Neural cell (in vitro differentiated cells): ENCODE measurements around the gene CFAP300. TPM values are rescaled to one million over a fixed set of nuclear protein-coding genes. Genes with fewer than 3 reads are reported as not detected.

ENCODE experiments used
- H2AFZ ChIP-seq: fragments of 200-600, 300-800 bp; sonication (generic), shearing (Covaris generic); 2 replicates; pipeline ENCODE4 v1.6.0; 2014; ENCODE audit warnings: low read depth, mild to moderate bottlenecking, antibody characterized with exemption, low read length, moderate library complexity
- H3F3A ChIP-seq: fragments of 200-600 bp; shearing (Covaris generic); 2 replicates; pipeline ENCODE4 v1.6.1; 2016; ENCODE audit warnings: mild to moderate bottlenecking, moderate library complexity, mixed read lengths, antibody characterized with exemption, low read length; ENCODE audit not compliant: insufficient read depth, poor library complexity, severe bottlenecking
- H3K27ac ChIP-seq: fragments of 200-600, 300-800 bp; sonication (generic), shearing (Covaris generic); 2 replicates; pipeline ENCODE4 v1.5.1; 2014; ENCODE audit warnings: mild to moderate bottlenecking, low read length, moderate library complexity
- H3K27me3 ChIP-seq: fragments of 300-800, 200-600 bp; sonication (generic), shearing (Covaris generic); 2 replicates; pipeline ENCODE4 v1.6.0; 2014; ENCODE audit warnings: mild to moderate bottlenecking, low read depth, low read length, moderate library complexity; ENCODE audit not compliant: insufficient read depth
- H3K36me3 ChIP-seq: fragments of 300-800, 200-600 bp; sonication (generic), shearing (Covaris generic); 2 replicates; pipeline ENCODE4 v1.5.1; 2014; ENCODE audit warnings: mild to moderate bottlenecking, antibody characterized with exemption, low read length, moderate library complexity; ENCODE audit not compliant: insufficient read depth
- H3K4me2 ChIP-seq: fragments of 300-800, 200-600 bp; sonication (generic), shearing (Covaris generic); 2 replicates; pipeline ENCODE4 v1.6.0; 2014; ENCODE audit warnings: mild to moderate bottlenecking, low read length
- H3K4me3 ChIP-seq: fragments of 300-800, 200-600 bp; sonication (generic), shearing (Covaris generic); 2 replicates; pipeline ENCODE4 v1.5.1; 2014; ENCODE audit warnings: mild to moderate bottlenecking, low read length, moderate library complexity
- H3K79me2 ChIP-seq: fragments of 200-600 bp; shearing (Covaris generic); replicated peaks from 2 replicates; pipeline ENCODE4 v1.6.0; 2014; ENCODE audit warnings: mild to moderate bottlenecking, low read length, moderate library complexity; ENCODE audit not compliant: insufficient read depth
- H3K9ac ChIP-seq: fragments of 300-800, 200-600 bp; sonication (generic), shearing (Covaris generic); 2 replicates; pipeline ENCODE4 v1.6.1; 2016; ENCODE audit warnings: mild to moderate bottlenecking, low read length, mixed read lengths
- H3K9me2 ChIP-seq: fragments of 200-600 bp; shearing (Covaris generic); 2 replicates; pipeline ENCODE4 v1.6.1; 2016; ENCODE audit warnings: mild to moderate bottlenecking, low read length, mixed read lengths; ENCODE audit not compliant: insufficient read depth
- H3K9me3 ChIP-seq: fragments of 200-600, 300-800 bp; sonication (generic), shearing (Covaris generic); 2 replicates; pipeline ENCODE4 v1.6.1; 2016; ENCODE audit warnings: mild to moderate bottlenecking, mixed run types, low read length, moderate library complexity, mixed read lengths
- H4K20me1 ChIP-seq: fragments of 200-600 bp; shearing (Covaris generic); 2 replicates; pipeline ENCODE4 v1.6.1; 2016; ENCODE audit warnings: mild to moderate bottlenecking, mixed run types; ENCODE audit not compliant: insufficient read depth
- EP300 ChIP-seq: fragments of 450-650 bp; conservative IDR thresholded peaks from 2 replicates; pipeline ENCODE4 v1.6.1; 2014; ENCODE audit warnings: antibody characterized with exemption, mild to moderate bottlenecking, moderate library complexity; ENCODE audit not compliant: poor library complexity, severe bottlenecking
- EZH2 ChIP-seq: fragments of 200-600, 300-800 bp; shearing (Covaris generic), sonication (generic); IDR thresholded peaks from 2 replicates; pipeline ENCODE4 v1.6.1; 2014; ENCODE audit warnings: antibody characterized with exemption, low read length, borderline replicate concordance, mild to moderate bottlenecking; ENCODE audit not compliant: insufficient read depth, poor library complexity, severe bottlenecking
- MXI1 ChIP-seq: fragments of 450-650 bp; conservative IDR thresholded peaks from 2 replicates; pipeline ENCODE4 v1.6.1; 2014; ENCODE audit warnings: antibody characterized with exemption, mild to moderate bottlenecking; ENCODE audit not compliant: poor library complexity, severe bottlenecking
- POLR2AphosphoS5 ChIP-seq: IDR thresholded peaks from 2 replicates; pipeline ENCODE4 v1.6.1; 2012
- RAD21 ChIP-seq: fragments of 450-650 bp; conservative IDR thresholded peaks from 2 replicates; pipeline ENCODE4 v1.6.1; 2014; ENCODE audit warnings: antibody characterized with exemption, mild to moderate bottlenecking, moderate library complexity
- SMC3 ChIP-seq: fragments of 450-650 bp; conservative IDR thresholded peaks from 2 replicates; pipeline ENCODE4 v1.6.1; 2014; ENCODE audit warnings: antibody characterized with exemption, mild to moderate bottlenecking, moderate library complexity; ENCODE audit not compliant: poor library complexity
- TAF1 ChIP-seq: IDR thresholded peaks from 2 replicates; pipeline ENCODE4 v1.6.1; 2012; ENCODE audit warnings: low read depth
- polyA plus RNA-seq: library from polyadenylated mRNA; depleted of rRNA; stranded (reverse); fragments of >200 nt; gene quantifications from 2 replicates; pipeline ENCODE4 v1.2.3, GENCODE V29; 2014
- TF ChIP-seq, protein P1 (sequence below): IDR thresholded peaks from 2 replicates; pipeline ENCODE4 v1.6.1; 2012; ENCODE audit warnings: borderline replicate concordance
- TF ChIP-seq, protein P2 (sequence below): fragments of 450-650 bp; IDR thresholded peaks from 2 replicates; pipeline ENCODE4 v1.5.1; 2014; ENCODE audit warnings: antibody characterized with exemption, mild to moderate bottlenecking, moderate library complexity; ENCODE audit not compliant: poor library complexity, severe bottlenecking

The CFAP300 gene
- polyA plus RNA-seq, 1 donor from 2014 or later: not detected

DNA sequence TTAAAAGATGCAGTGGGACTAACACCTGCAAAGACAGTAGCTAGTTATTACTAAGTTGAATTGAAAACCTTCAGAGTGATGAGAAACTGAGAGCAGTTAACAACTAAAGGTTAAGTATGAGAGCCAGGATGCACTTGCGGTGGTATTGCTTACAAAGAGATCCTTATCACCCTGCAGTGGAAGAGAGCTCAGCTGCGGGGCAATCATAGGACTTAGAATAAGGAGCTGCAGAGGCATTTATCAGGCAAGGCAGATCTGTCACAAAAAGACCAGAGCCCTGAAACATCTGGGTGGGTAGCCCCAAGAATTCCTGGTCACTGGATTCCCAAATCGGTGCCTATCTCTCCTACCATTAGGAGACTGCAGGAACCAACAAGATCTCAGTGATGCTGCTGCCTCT is 34.3 kb upstream of the CFAP300 start (continued):
- no peak for TF ChIP-seq EP300

DNA sequence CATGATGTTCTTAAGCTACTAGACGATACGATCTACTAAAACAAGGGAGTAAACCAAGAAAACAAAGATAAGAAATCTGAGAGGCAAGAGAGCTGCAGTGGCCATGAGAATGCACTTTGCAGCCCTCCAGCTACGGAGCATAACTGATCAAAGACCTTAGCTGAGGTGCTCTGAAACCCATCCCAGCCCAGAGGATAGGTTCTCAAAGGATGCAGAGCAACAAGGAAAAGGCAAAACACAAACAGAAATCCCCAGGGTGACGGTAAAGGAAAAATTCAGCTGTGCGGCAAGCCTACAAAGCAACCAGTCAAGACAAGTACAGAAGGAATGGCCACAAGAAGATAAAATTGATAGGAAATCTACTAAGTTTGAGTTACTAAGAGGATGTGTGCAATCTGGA is 32.5 kb upstream of the CFAP300 start:
- Histone ChIP-seq H3K4me2 (no peak overlapping the region), H3K9me3 (no peaks in the 10 kb centered on the region), H3K9ac (no peak overlapping the region), H4K20me1 (no peaks in the 10 kb centered on the region), H3K27ac (no peak overlapping the region), H3K27me3 (no peaks in the 10 kb centered on the region), H3K9me2 (no peaks in the 10 kb centered on the region), H3K79me2 (no peaks in the 10 kb centered on the region), H3K36me3 (no peaks in the 10 kb centered on the region), H3K4me3 (no peak overlapping the region), H3F3A (no peaks in the 10 kb centered on the region), H2AFZ (no peak overlapping the region)
- TF ChIP-seq SMC3 (no peak), MXI1 (no peak), EZH2 (no peak), POLR2AphosphoS5 (no peak), EP300 (no peak), RAD21 (no peak), TAF1 (no peak)
- TF ChIP-seq, protein P1, sequence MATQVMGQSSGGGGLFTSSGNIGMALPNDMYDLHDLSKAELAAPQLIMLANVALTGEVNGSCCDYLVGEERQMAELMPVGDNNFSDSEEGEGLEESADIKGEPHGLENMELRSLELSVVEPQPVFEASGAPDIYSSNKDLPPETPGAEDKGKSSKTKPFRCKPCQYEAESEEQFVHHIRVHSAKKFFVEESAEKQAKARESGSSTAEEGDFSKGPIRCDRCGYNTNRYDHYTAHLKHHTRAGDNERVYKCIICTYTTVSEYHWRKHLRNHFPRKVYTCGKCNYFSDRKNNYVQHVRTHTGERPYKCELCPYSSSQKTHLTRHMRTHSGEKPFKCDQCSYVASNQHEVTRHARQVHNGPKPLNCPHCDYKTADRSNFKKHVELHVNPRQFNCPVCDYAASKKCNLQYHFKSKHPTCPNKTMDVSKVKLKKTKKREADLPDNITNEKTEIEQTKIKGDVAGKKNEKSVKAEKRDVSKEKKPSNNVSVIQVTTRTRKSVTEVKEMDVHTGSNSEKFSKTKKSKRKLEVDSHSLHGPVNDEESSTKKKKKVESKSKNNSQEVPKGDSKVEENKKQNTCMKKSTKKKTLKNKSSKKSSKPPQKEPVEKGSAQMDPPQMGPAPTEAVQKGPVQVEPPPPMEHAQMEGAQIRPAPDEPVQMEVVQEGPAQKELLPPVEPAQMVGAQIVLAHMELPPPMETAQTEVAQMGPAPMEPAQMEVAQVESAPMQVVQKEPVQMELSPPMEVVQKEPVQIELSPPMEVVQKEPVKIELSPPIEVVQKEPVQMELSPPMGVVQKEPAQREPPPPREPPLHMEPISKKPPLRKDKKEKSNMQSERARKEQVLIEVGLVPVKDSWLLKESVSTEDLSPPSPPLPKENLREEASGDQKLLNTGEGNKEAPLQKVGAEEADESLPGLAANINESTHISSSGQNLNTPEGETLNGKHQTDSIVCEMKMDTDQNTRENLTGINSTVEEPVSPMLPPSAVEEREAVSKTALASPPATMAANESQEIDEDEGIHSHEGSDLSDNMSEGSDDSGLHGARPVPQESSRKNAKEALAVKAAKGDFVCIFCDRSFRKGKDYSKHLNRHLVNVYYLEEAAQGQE: no peak
- TF ChIP-seq, protein P2, sequence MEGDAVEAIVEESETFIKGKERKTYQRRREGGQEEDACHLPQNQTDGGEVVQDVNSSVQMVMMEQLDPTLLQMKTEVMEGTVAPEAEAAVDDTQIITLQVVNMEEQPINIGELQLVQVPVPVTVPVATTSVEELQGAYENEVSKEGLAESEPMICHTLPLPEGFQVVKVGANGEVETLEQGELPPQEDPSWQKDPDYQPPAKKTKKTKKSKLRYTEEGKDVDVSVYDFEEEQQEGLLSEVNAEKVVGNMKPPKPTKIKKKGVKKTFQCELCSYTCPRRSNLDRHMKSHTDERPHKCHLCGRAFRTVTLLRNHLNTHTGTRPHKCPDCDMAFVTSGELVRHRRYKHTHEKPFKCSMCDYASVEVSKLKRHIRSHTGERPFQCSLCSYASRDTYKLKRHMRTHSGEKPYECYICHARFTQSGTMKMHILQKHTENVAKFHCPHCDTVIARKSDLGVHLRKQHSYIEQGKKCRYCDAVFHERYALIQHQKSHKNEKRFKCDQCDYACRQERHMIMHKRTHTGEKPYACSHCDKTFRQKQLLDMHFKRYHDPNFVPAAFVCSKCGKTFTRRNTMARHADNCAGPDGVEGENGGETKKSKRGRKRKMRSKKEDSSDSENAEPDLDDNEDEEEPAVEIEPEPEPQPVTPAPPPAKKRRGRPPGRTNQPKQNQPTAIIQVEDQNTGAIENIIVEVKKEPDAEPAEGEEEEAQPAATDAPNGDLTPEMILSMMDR: no peak

DNA sequence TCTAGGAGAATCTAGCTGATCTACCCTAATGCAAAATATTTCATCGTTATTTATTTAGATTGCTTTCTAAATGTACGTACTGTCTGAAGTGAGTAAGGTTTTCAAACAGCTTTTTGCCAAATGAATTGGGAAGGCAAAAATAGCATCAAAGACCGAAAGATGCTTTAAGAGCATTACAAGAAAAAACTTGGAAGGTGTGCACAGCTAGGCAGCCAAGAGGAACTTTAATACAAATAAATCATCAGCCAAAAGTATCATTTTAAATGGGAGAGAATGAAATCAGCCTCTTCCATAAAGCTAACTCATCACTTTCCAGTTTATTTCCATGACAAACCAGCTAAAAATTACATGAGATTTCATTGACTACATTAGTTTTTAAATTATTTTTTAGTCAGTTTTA is 30.2 kb upstream of the CFAP300 start:
- H3K79me2 ChIP-seq: no peaks in the 10 kb centered on the region
- no peak overlapping the region for H3K27ac ChIP-seq
- H3K4me3 ChIP-seq: no peak overlapping the region
- H3K36me3 ChIP-seq: no peaks in the 10 kb centered on the region
- TF ChIP-seq SMC3: no peak
- no peak for TF ChIP-seq EZH2
- TF ChIP-seq, protein P1: no peak
- TF ChIP-seq, protein P2: no peak
- no peak for TF ChIP-seq POLR2AphosphoS5
- H3K9ac ChIP-seq: no peak overlapping the region
- no peaks in the 10 kb centered on the region for H3K27me3 ChIP-seq
- H4K20me1 ChIP-seq: no peaks in the 10 kb centered on the region
- no peaks in the 10 kb centered on the region for H3K9me3 ChIP-seq
- H2AFZ ChIP-seq: no peak overlapping the region
- H3K4me2 ChIP-seq: no peak overlapping the region
- no peaks in the 10 kb centered on the region for H3F3A ChIP-seq
- no peaks in the 10 kb centered on the region for H3K9me2 ChIP-seq
